Tibial nerve (tissue), 4 donors: Measurements from ENCODE around the gene CRISP1.

Source experiments
- EP300 ChIP-seq, 2 donors: sonication (generic); formaldehyde crosslinking; IDR thresholded peaks; one replicate each; pipeline ENCODE4 v1.6.1; 2017; ENCODE audit warnings: antibody characterized with exemption in 2 of 2, mild to moderate bottlenecking in 1 of 2
- POLR2A ChIP-seq, 2 donors: fragments of 450-650 bp; IDR thresholded peaks; one replicate each; pipeline ENCODE4 v1.6.1; 2017; ENCODE audit warnings: antibody characterized with exemption in 2 of 2, mild to moderate bottlenecking in 2 of 2, moderate library complexity in 2 of 2
- TF ChIP-seq, protein P1 (sequence below), 5 experiments: fragments of 200-600 bp in 3 of 5; fragments of 450-650 bp in 2 of 5; sonication (generic) in 3 of 5; IDR thresholded peaks; one replicate each; pipeline ENCODE4 v1.5.1; 2016 to 2019; ENCODE audit warnings: antibody characterized with exemption in 5 of 5, mild to moderate bottlenecking in 3 of 5, moderate library complexity in 2 of 5

GRCh38 chr6:49835140-49835539 lies 31.2 kb downstream of the CRISP1 start:
- TF ChIP-seq, protein P1, sequence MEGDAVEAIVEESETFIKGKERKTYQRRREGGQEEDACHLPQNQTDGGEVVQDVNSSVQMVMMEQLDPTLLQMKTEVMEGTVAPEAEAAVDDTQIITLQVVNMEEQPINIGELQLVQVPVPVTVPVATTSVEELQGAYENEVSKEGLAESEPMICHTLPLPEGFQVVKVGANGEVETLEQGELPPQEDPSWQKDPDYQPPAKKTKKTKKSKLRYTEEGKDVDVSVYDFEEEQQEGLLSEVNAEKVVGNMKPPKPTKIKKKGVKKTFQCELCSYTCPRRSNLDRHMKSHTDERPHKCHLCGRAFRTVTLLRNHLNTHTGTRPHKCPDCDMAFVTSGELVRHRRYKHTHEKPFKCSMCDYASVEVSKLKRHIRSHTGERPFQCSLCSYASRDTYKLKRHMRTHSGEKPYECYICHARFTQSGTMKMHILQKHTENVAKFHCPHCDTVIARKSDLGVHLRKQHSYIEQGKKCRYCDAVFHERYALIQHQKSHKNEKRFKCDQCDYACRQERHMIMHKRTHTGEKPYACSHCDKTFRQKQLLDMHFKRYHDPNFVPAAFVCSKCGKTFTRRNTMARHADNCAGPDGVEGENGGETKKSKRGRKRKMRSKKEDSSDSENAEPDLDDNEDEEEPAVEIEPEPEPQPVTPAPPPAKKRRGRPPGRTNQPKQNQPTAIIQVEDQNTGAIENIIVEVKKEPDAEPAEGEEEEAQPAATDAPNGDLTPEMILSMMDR (IDR thresholded peaks at IDR 0.05) = no peak
- TF ChIP-seq POLR2A (IDR thresholded peaks at IDR 0.05) = no peak
- no peak for TF ChIP-seq EP300 (IDR thresholded peaks at IDR 0.05)
